K562 (cell line): ENCODE results near the gene LRP1-AS.

Experiments
- AFF4 ChIP-seq: sonication (generic); formaldehyde crosslinking; IDR thresholded peaks from 2 replicates; pipeline ENCODE4 v1.8.0; 2023; ENCODE audit warnings: mild to moderate bottlenecking, missing genetic modification reagents
- CTCF ChIP-seq, 3 experiments: IDR thresholded peaks in 2 of 3; conservative IDR thresholded peaks in 1 of 3; 2 replicates each; pipeline ENCODE4 v1.5.1; 2011 to 2012; ENCODE audit warnings: low read length in 3 of 3, mild to moderate bottlenecking in 3 of 3, control low read depth in 2 of 3, improper control_type of control experiment in 1 of 3, inconsistent platforms in 1 of 3, low read depth in 1 of 3, mixed read lengths in 1 of 3, moderate library complexity in 1 of 3; ENCODE audit not compliant: insufficient read depth in 2 of 3
- ELK3 ChIP-seq: fragments of 450-650 bp; formaldehyde crosslinking; IDR thresholded peaks from 2 replicates; pipeline ENCODE4 v1.4.0; 2020; ENCODE audit warnings: mild to moderate bottlenecking
- NR2C2 ChIP-seq, 2 experiments: fragments of 200-800 bp in 1 of 2; sonication (Bioruptor generic) in 1 of 2; sonication (generic) in 1 of 2; formaldehyde crosslinking in 1 of 2; IDR thresholded peaks; 2 replicates each; pipeline versions ENCODE4 v1.6.1 to v1.8.0; 2016 to 2022; ENCODE audit warnings: mild to moderate bottlenecking in 1 of 2, missing compliant biosample characterization in 1 of 2, missing genetic modification characterization in 1 of 2, missing genetic modification reagents in 1 of 2
- TEAD1 ChIP-seq, 2 experiments: fragments of 450-650 bp in 1 of 2; sonication (generic) in 1 of 2; formaldehyde crosslinking; IDR thresholded peaks; 2 replicates each; pipeline versions ENCODE4 v1.4.0 to v1.8.0; 2020 to 2022; ENCODE audit warnings: mild to moderate bottlenecking in 2 of 2, missing genetic modification reagents in 1 of 2
- TOE1 ChIP-seq, 2 experiments: fragments of 450-650 bp in 1 of 2; sonication (generic) in 1 of 2; formaldehyde crosslinking in 1 of 2; IDR thresholded peaks; 2 replicates each; pipeline versions ENCODE4 v1.7.1 to v1.8.0; 2016 to 2022; ENCODE audit warnings: borderline replicate concordance in 2 of 2, mild to moderate bottlenecking in 2 of 2, antibody characterized with exemption in 1 of 2, inconsistent platforms in 1 of 2, low read depth in 1 of 2, missing genetic modification reagents in 1 of 2, moderate library complexity in 1 of 2
- ZBTB2 ChIP-seq: fragments of 450-650 bp; IDR thresholded peaks from 2 replicates; pipeline ENCODE4 v1.6.1; 2016; ENCODE audit warnings: antibody characterized with exemption
- ZBTB34 ChIP-seq: fragments of 250-450 bp; sonication (Bioruptor Pico); IDR thresholded peaks from 2 replicates; pipeline ENCODE4 v1.8.0; 2021; ENCODE audit warnings: mild to moderate bottlenecking, moderate library complexity
- ZNF121 ChIP-seq: sonication (generic); formaldehyde crosslinking; conservative IDR thresholded peaks from 2 replicates; pipeline ENCODE4 v1.8.0; 2022; ENCODE audit warnings: missing genetic modification reagents
- ZNF23 ChIP-seq: fragments of 250-450 bp; sonication (Bioruptor Pico); IDR thresholded peaks from 2 replicates; pipeline ENCODE4 v1.4.0; 2020; ENCODE audit warnings: mild to moderate bottlenecking
- ZNF232 ChIP-seq: sonication (generic); formaldehyde crosslinking; IDR thresholded peaks from 2 replicates; pipeline ENCODE4 v1.8.0; 2022; ENCODE audit warnings: mild to moderate bottlenecking, missing genetic modification reagents

- TF ChIP-seq CTCF (IDR thresholded peaks at IDR 0.05 in 2 of 3, conservative IDR thresholded peaks at IDR 0.05 in 1 of 3; ENCODE audit: insufficient read depth in 2 of 3, low read depth in 1 of 3, low read length in 3 of 3) (no peak), AFF4 (CRISPR knock-in tag) (no peak), ZNF121 (CRISPR knock-in tag) (no peak), ELK3 (CRISPR knock-in tag) (no peak), NR2C2 (CRISPR knock-in tag; IDR thresholded peaks at IDR 0.05) (no peak), NR2C2 (tag; IDR thresholded peaks at IDR 0.05) (no peak), TEAD1 (CRISPR knock-in tag; IDR thresholded peaks at IDR 0.05) (no peak), TOE1 (IDR thresholded peaks at IDR 0.05; ENCODE audit: borderline replicate concordance) (no peak), TOE1 (CRISPR knock-in tag; IDR thresholded peaks at IDR 0.05; ENCODE audit: borderline replicate concordance, low read depth) (no peak), ZNF232 (CRISPR knock-in tag) (no peak), ZBTB2 (no peak), ZNF23 (CRISPR knock-in tag) (no peak), ZBTB34 (CRISPR knock-in tag) (no peak)
These were observed 6.2 kb downstream of the LRP1-AS start for GRCh38 chr12:57141249-57141648.
